GM18868 (cell line): ENCODE measurements around the gene LRP6.
"Not testable (repeated sequence)": the region's sequence is repeated elsewhere in the genome, so short reads cannot be mapped to it uniquely, and the experiment has no call there.

Source experiments
- ATAC-seq: cut with Tn5 transposase; IDR thresholded peaks from one replicate; pipeline ENCODE4 v1.9.1; 2021; ENCODE audit warnings: mild to moderate bottlenecking, moderate library complexity; ENCODE audit not compliant: unreplicated experiment

The LRP6 gene

GRCh38 chr12:12265571-12266388 lies 1.1 kb downstream of the LRP6 start:
- no peak for ATAC-seq

DNA sequence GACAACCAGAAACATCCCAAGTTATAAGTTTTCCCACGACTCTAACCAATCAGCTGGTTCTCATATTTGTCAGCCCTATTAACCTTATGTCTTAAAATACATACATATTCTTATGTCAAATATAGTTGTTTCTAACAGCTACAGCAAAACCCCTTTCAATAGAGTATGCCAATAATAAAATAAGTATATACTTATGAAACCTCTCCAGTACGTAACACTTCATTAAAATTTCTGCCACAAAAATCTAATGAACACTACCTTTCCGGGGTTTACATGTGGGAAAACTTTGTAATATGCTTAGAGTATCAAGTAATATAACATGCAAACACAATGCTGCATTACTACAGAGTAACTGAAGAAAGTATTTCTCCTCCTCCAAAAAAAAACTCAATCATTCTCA lies 1.8 kb downstream of the LRP6 start:
- ATAC-seq, result no peak

DNA sequence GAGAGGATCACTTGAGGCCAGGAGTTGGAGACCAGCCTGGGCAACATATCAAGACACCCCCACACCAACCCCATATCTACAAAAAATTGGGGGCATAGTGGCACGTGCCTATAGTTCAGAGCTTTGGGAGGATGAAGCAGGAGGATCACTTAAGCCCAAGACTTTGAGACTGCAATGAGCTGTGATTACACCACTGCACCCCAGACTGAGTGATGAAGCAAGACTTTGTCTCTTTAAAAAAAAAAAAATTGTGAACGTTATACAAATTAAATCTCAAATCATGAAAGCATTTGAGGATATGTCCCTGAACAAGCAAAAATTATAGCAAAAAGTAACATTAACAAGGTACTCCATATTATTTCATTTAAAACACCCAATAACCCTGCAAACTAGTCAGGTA lies 2.9 kb downstream of the LRP6 start:
- ATAC-seq, result no peak

GRCh38 chr12:12256291-12256757 lies 10.5 kb downstream of the LRP6 start:
- not testable (repeated sequence) for ATAC-seq

GRCh38 chr12:12254553-12254952 lies 12.3 kb downstream of the LRP6 start:
- ATAC-seq, result no peak

- ATAC-seq, result no peak
Observed at GRCh38 chr12:12249216-12250050, 17.4 kb downstream of the LRP6 start.

GRCh38 chr12:12247584-12247983 lies 19.3 kb downstream of the LRP6 start:
- no peak for ATAC-seq

DNA sequence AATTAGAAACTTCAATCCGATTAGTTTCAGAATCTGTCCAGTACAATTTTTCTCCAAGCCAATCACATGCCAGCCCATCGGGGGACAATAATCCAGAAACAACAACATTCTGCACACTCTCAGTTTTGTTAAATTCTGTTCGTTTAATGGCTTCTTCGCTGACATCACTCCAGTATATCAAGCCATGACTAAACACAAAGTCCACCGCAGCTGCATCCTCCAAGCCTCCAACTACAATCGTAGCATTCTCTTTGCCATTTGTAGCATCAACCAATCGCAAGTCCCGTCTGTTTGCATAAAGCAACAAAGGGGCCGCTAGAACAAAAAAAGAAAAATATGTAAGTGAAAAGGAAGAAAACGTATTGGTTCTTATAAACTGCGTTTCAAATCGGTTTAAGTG lies 22.5 kb downstream of the LRP6 start:
- no peak for ATAC-seq

DNA sequence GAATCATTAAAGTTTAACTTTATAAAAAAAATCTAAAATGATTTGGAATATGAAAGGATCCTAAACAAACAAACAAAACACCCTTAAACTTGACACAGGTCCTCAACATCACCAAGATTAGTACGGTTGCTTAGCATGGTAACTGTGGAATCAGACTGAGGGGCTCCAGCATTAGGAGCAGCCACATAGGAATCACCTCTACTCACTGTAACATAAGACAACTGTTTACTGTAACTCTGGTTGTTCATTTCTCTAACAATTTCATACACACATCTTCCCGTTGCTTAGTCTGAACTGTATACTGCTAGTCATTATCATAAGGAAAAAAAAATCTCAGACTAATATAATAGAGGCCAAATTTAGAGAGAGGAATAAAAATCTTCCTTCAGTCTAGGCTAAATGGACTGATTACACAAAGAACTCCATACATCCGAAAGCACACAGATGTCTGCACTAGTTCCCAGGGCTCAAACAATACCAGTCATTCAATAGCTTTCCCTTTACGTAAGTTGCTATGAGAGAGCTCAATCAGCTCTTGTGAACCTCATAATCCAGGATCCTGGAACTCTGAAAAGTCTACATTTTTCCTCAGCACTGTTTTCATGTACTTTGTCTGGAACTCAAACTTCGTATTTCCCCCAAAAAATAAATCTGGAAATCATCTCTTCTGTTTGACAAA lies 26.0 kb downstream of the LRP6 start:
- ATAC-seq, result no peak

GRCh38 chr12:12239127-12239526 lies 27.7 kb downstream of the LRP6 start:
- no peak for ATAC-seq

- ATAC-seq, result no peak
Observed at GRCh38 chr12:12238605-12239004, 28.2 kb downstream of the LRP6 start.

DNA sequence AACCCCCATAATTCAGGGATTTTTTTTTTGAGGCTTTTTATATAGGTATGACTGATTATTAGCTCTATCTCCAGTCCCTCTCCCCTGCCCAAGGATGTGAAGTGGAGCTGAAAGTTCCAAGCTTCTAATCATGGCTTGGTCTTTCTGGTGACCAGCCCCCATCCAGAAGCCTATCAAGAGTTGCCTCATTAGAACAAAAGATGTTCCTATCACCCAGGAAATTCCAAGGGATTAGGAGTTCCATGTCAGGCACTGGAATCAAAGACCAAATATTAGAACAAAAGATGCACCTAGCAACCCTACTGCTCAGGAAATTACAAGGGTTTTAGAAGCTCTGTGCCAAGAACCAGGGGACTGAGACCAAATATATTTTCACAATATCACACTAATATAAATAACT lies 29.9 kb downstream of the LRP6 start:
- ATAC-seq, result no peak

DNA sequence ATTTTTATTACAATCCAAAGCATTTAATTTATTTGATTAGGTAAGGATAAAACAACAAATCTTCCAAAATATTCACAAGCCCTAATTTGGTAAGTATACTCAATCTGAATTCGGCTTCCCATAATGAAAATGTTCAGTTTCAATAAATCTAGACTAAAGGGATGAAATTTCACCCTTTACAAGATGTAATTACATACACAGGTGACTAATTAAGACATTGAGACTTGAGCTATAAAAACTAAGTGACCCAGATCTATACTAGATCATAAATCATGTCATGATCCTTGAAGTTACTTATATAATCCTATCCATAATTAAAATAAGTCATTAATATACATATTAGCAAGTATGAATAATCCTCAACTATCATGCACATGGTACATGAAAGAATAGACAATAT lies 36.6 kb downstream of the LRP6 start:
- no peak for ATAC-seq

DNA sequence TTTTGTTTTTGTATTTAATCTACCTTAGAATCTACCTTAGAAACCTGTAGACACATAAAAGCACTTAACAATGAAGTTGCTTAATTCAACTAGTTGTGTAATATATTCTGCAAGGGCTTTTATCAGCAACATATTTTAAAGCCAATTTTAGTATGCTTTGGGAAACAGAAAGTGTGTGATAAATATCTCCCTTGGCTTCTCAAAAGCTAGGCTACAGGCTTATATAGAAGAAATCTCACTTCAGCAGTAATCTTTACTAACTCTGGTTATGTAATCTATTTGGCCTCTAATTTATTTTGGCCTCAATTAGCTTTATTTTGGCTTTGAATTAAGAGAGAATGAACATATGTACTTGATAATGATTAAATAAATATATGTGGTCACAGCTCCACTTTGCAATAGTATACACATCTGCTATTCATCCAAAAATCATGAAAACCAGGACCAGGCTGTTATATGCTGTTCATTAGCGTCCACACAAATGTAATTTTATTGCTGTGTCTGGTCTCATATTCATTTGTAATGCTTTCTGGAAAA lies 37.2 kb downstream of the LRP6 start:
- ATAC-seq, result no peak

DNA sequence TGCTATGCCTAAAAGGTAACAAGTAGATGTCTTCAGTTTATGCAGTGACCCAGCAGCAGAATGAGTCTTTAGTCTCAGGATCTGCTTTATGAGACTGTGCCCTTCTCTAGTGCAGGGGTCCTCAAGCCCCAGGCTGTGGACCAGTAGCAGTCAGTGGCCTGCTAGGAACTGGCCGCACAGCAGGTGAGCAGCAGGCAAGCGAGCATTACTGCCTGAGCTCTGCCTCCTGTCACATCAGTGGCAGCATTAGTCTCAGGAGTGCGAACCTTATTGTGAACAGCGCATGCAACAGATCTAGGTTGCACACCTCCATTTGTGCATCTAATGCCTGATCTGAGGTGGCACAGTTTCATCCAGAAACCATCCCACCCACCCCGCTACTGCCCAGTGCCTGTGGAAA lies 38.4 kb downstream of the LRP6 start:
- no peak for ATAC-seq

DNA sequence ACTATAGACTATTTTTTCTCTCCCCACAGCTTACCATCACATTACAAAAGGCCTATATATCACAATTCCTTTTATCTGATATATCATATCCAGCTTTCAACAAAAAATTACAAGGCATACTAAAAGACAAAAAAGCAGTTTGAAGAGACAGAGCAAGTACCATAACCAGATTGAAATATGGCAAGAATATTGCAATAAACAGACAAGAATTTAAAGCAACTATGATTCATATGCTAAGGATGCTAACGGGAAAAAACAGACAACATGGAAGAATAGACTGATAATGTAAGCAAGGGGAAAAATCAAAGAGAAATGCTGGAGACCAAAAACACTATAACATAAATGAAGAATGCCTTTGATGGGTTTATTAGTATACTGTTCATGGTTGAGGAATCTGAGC lies 40.7 kb downstream of the LRP6 start:
- ATAC-seq, result no peak

- peak; percentile 76 for ATAC-seq
Observed at GRCh38 chr12:12224240-12224940, 42.5 kb downstream of the LRP6 start.

DNA sequence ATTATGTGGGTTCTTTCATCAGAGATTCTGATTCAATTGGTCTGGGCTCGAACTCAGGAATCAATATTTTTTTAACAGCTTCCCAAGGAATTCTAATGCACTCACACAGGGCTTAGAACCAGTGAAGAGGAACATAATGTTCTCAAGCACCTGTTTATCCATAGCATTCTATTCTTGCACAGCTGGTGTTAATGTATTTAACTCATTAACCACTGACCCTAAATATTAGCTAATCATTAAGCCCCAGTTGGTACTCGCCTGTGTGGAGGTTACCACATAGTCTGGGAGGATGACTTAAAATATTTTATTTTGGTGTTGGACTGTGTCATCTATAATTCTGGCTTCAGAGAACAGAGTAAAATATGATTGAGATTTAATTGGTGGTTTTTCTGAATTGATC lies 45.3 kb downstream of the LRP6 start:
- no peak for ATAC-seq

- no peak for ATAC-seq
Observed at GRCh38 chr12:12219664-12220063, 47.2 kb downstream of the LRP6 start.

DNA sequence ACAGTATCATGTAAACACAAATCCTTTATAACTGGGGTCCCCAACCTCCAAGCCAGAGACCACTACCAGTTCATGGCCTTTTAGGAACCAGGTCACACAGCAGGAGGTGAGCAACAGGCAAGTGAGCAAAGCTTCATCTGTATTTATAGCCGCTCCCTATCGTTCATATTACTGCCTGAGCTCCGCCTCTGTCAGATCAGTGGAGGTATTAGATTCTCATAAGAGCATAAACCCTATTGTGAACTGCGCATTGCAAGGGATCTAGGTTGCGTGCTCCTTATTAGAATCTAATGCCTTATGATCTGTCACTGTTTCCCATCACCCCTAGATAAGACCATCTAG lies 49.9 kb downstream of the LRP6 start:
- no peak for ATAC-seq
